WTC11 (cell line): Measurements from ENCODE around the gene OSTC. TPM values are rescaled to one million over a fixed set of nuclear protein-coding genes. Genes with fewer than 3 reads are reported as not detected.
A peak's percentile ranks its signal among the peaks of the same experiment; 100 is the strongest.

Experiments used
- ATAC-seq: fragments of 200-7000 bp; cut with Tn5 transposase; 2 replicates; pipeline ENCODE4 v1.10.0; 2021; ENCODE audit warnings: mild to moderate bottlenecking, moderate library complexity
- CTCF ChIA-PET: fragments of 300-600 bp; sonication (Branson Sonifier 250); formaldehyde crosslinking; loops from one replicate; lab custom pipeline; 2021; ENCODE audit warnings: antibody characterized with exemption; lab: Charles Lee
- POLR2A ChIA-PET: fragments of 350-600 bp; sonication (Branson Sonifier 250); formaldehyde crosslinking; loops from one replicate; lab custom pipeline; 2021; ENCODE audit warnings: antibody characterized with exemption; lab: Charles Lee
- DNase-seq: peaks from one replicate; pipeline ENCODE4 v3.0.0; 2021; ENCODE audit warnings: low spot score
- H3K27ac Mint-ChIP-seq: 2 replicates; pipeline ENCODE4 v1.8.0; 2021; ENCODE audit warnings: mixed read lengths
- H3K27me3 Mint-ChIP-seq: 2 replicates; pipeline ENCODE4 v1.8.0; 2021; ENCODE audit warnings: low read depth, mild to moderate bottlenecking, moderate library complexity, mixed read lengths
- H3K36me3 Mint-ChIP-seq: 2 replicates; pipeline ENCODE4 v1.8.0; 2021; ENCODE audit warnings: mixed read lengths
- H3K4me1 Mint-ChIP-seq: 2 replicates; pipeline ENCODE4 v1.8.0; 2022; ENCODE audit warnings: mixed read lengths
- H3K4me3 Mint-ChIP-seq: 2 replicates; pipeline ENCODE4 v1.8.0; 2021; ENCODE audit warnings: mild to moderate bottlenecking, moderate library complexity, mixed read lengths
- H3K9me3 Mint-ChIP-seq: 2 replicates; pipeline ENCODE4 v1.8.0; 2021; ENCODE audit warnings: mixed read lengths
- ATF1 ChIP-seq: sonication (generic); formaldehyde crosslinking; IDR thresholded peaks from 2 replicates; pipeline ENCODE4 v1.8.1; 2023; ENCODE audit warnings: mild to moderate bottlenecking, moderate library complexity, missing genetic modification reagents
- CBFB ChIP-seq: sonication (generic); formaldehyde crosslinking; IDR thresholded peaks from 2 replicates; pipeline ENCODE4 v1.8.1; 2022; ENCODE audit warnings: mild to moderate bottlenecking, low read depth, missing genetic modification reagents
- CTCF ChIP-seq: fragments of 200-600 bp; IDR thresholded peaks from 2 replicates; pipeline ENCODE4 v1.8.0; 2022; ENCODE audit warnings: antibody characterized with exemption
- E2F4 ChIP-seq: sonication (generic); formaldehyde crosslinking; IDR thresholded peaks from 2 replicates; pipeline ENCODE4 v1.8.1; 2022; ENCODE audit warnings: low read depth, mild to moderate bottlenecking, moderate library complexity, missing genetic modification reagents, borderline replicate concordance
- ESRRA ChIP-seq: sonication (generic); formaldehyde crosslinking; IDR thresholded peaks from 2 replicates; pipeline ENCODE4 v1.8.1; 2022; ENCODE audit warnings: mild to moderate bottlenecking, missing genetic modification reagents, borderline replicate concordance
- FOXJ3 ChIP-seq: sonication (generic); formaldehyde crosslinking; IDR thresholded peaks from 2 replicates; pipeline ENCODE4 v1.9.0; 2021; ENCODE audit warnings: missing genetic modification reagents, mild to moderate bottlenecking, borderline replicate concordance
- FOXK1 ChIP-seq: sonication (generic); formaldehyde crosslinking; IDR thresholded peaks from 2 replicates; pipeline ENCODE4 v1.8.0; 2022; ENCODE audit warnings: mild to moderate bottlenecking, moderate library complexity, missing genetic modification reagents
- FOXP1 ChIP-seq: sonication (generic); formaldehyde crosslinking; IDR thresholded peaks from 2 replicates; pipeline ENCODE4 v1.8.0; 2022; ENCODE audit warnings: missing genetic modification reagents, mild to moderate bottlenecking, moderate library complexity, borderline replicate concordance
- GABPB1 ChIP-seq: sonication (generic); formaldehyde crosslinking; IDR thresholded peaks from 2 replicates; pipeline ENCODE4 v1.8.1; 2023; ENCODE audit warnings: mild to moderate bottlenecking, missing genetic modification reagents
- IRF1 ChIP-seq: sonication (generic); formaldehyde crosslinking; IDR thresholded peaks from 2 replicates; pipeline ENCODE4 v1.8.0; 2023; ENCODE audit warnings: missing genetic modification reagents
- IRF2 ChIP-seq: sonication (generic); formaldehyde crosslinking; IDR thresholded peaks from 2 replicates; pipeline ENCODE4 v1.8.0; 2022; ENCODE audit warnings: low read depth, missing genetic modification reagents, borderline replicate concordance
- JUN ChIP-seq: sonication (generic); formaldehyde crosslinking; IDR thresholded peaks from 2 replicates; pipeline ENCODE4 v1.8.0; 2023; ENCODE audit warnings: mild to moderate bottlenecking, missing genetic modification reagents
- KAT7 ChIP-seq: sonication (generic); formaldehyde crosslinking; IDR thresholded peaks from 2 replicates; pipeline ENCODE4 v1.8.1; 2023; ENCODE audit warnings: missing genetic modification reagents, mild to moderate bottlenecking, borderline replicate concordance
- MXD4 ChIP-seq: fragments of 250-450 bp; sonication (Bioruptor Pico); IDR thresholded peaks from 2 replicates; pipeline ENCODE4 v1.8.0; 2021; ENCODE audit warnings: mild to moderate bottlenecking, moderate library complexity, borderline replicate concordance
- NFE2L1 ChIP-seq: sonication (generic); formaldehyde crosslinking; IDR thresholded peaks from 2 replicates; pipeline ENCODE4 v1.8.1; 2023; ENCODE audit warnings: missing genetic modification reagents
- SMAD4 ChIP-seq: sonication (generic); formaldehyde crosslinking; IDR thresholded peaks from 2 replicates; pipeline ENCODE4 v1.8.0; 2022; ENCODE audit warnings: mild to moderate bottlenecking, missing genetic modification reagents
- SOX15 ChIP-seq: fragments of 250-450 bp; sonication (Bioruptor Pico); IDR thresholded peaks from 2 replicates; pipeline ENCODE4 v1.9.0; 2021; ENCODE audit warnings: mild to moderate bottlenecking
- SP1 ChIP-seq: sonication (generic); formaldehyde crosslinking; conservative IDR thresholded peaks from 2 replicates; pipeline ENCODE4 v1.8.1; 2022; ENCODE audit warnings: missing genetic modification reagents
- USF1 ChIP-seq: sonication (generic); formaldehyde crosslinking; IDR thresholded peaks from 2 replicates; pipeline ENCODE4 v1.8.0; 2022; ENCODE audit warnings: mild to moderate bottlenecking, missing genetic modification reagents
- USF2 ChIP-seq: sonication (generic); formaldehyde crosslinking; IDR thresholded peaks from 2 replicates; pipeline ENCODE4 v1.8.1; 2023; ENCODE audit warnings: mild to moderate bottlenecking, missing genetic modification reagents, moderate library complexity
- ZNF121 ChIP-seq: sonication (generic); formaldehyde crosslinking; IDR thresholded peaks from 2 replicates; pipeline ENCODE4 v1.8.0; 2023; ENCODE audit warnings: missing genetic modification reagents
- ZNF232 ChIP-seq: sonication (generic); formaldehyde crosslinking; IDR thresholded peaks from 2 replicates; pipeline ENCODE4 v1.8.0; 2022; ENCODE audit warnings: mild to moderate bottlenecking, missing genetic modification reagents
- ZNF281 ChIP-seq: sonication (generic); formaldehyde crosslinking; IDR thresholded peaks from 2 replicates; pipeline ENCODE4 v1.8.0; 2023; ENCODE audit warnings: mild to moderate bottlenecking, missing genetic modification reagents
- ZNF425 ChIP-seq: fragments of 250-450 bp; sonication (Bioruptor Pico); conservative IDR thresholded peaks from 2 replicates; pipeline ENCODE4 v1.9.0; 2021; ENCODE audit warnings: mild to moderate bottlenecking
- ZNF671 ChIP-seq: fragments of 250-450 bp; sonication (Bioruptor Pico); IDR thresholded peaks from 2 replicates; pipeline ENCODE4 v1.8.0; 2021; ENCODE audit warnings: mild to moderate bottlenecking
- total RNA-seq: library from RNA; stranded (reverse); gene quantifications from 3 replicates; pipeline ENCODE4 v1.2.3, GENCODE V29; 2021

OSTC gene
- total RNA-seq, 1 experiment from 2014 or later, result 132 TPM

- TF ChIP-seq CTCF (no peak), ZNF425 (CRISPR knock-in tag) (0 out of 2 replicates have a peak, but pooled peaks have one; percentile 39), ZNF232 (CRISPR knock-in tag) (no peak), FOXK1 (no peak), GABPB1 (CRISPR knock-in tag) (no peak), IRF1 (CRISPR knock-in tag) (no peak), ATF1 (CRISPR knock-in tag) (no peak), E2F4 (no peak), NFE2L1 (CRISPR knock-in tag) (no peak), MXD4 (no peak), ZNF281 (no peak), SMAD4 (CRISPR knock-in tag) (no peak), ZNF671 (CRISPR knock-in tag) (peak; percentile 68; the same call in 1 of the 2 replicates), KAT7 (CRISPR knock-in tag) (no peak), CBFB (CRISPR knock-in tag) (no peak)
- TF ChIP-seq, all 79 proteins: peak for 2
- peaks cover 61% of the 10 kb centered on the region for H3K36me3 Mint-ChIP-seq
- peak overlapping the region; percentile 99 for H3K4me3 Mint-ChIP-seq
- POLR2A ChIA-PET, result interaction anchor here (0.6 kb wide), 1 partner anchor 575 kb away, joined by 3 read pairs; no protein-coding TSS in a partner anchor
- H3K27me3 Mint-ChIP-seq, result peaks cover 3% of the 10 kb centered on the region; the same call in 1 of the 2 replicates
- no peak for DNase-seq
- peaks cover 6% of the 10 kb centered on the region for H3K9me3 Mint-ChIP-seq
- ATAC-seq, result no peak
- H3K27ac Mint-ChIP-seq, result peak overlapping the region; percentile 96
- CTCF ChIA-PET, result interaction anchor here (0.5 to 1.0 kb wide), 2 partner anchors 41 to 49 kb away, joined by 3 to 5 read pairs; no protein-coding TSS in a partner anchor
- H3K4me1 Mint-ChIP-seq, result peaks cover 28% of the 10 kb centered on the region
Observed at GRCh38 chr4:108620933-108621905, 29.2 kb upstream of the OSTC start.

GRCh38 chr4:108622022-108622421 lies 28.4 kb upstream of the OSTC start:
- ChIA-PET CTCF (no interaction called here), POLR2A (interaction anchor here (0.6 kb wide), 1 partner anchor 575 kb away, joined by 3 read pairs; no protein-coding TSS in a partner anchor)
- Mint-ChIP-seq H3K4me1 (peaks cover 28% of the 10 kb centered on the region), H3K4me3 (peak overlapping the region; percentile 99), H3K27ac (no peak overlapping the region), H3K9me3 (no peaks in the 10 kb centered on the region), H3K36me3 (peaks cover 64% of the 10 kb centered on the region), H3K27me3 (peaks cover 3% of the 10 kb centered on the region; the same call in 1 of the 2 replicates)
- DNase-seq, result no peak
- ATAC-seq, result no peak
- no peak for TF ChIP-seq USF1
- TF ChIP-seq JUN (CRISPR knock-in tag), result no peak
- TF ChIP-seq FOXJ3 (CRISPR knock-in tag), result no peak
- TF ChIP-seq FOXK1, result no peak
- TF ChIP-seq FOXP1 (CRISPR knock-in tag), result no peak
- no peak for TF ChIP-seq ESRRA (CRISPR knock-in tag)
- no peak for TF ChIP-seq ATF1 (CRISPR knock-in tag)
- TF ChIP-seq SOX15 (CRISPR knock-in tag), result no peak
- TF ChIP-seq USF2 (CRISPR knock-in tag), result no peak
- no peak for TF ChIP-seq SP1 (CRISPR knock-in tag)
- TF ChIP-seq ZNF121 (CRISPR knock-in tag), result no peak
- no peak for TF ChIP-seq IRF2 (CRISPR knock-in tag)
